OCI-LY1 (cell line): ENCODE measurements around the gene HDAC10.

Source experiments
- H2AFZ ChIP-seq: fragments of 200-600 bp; sonication (generic), shearing (Covaris generic); 2 replicates; pipeline ENCODE4 v1.6.0; 2014; ENCODE audit warnings: antibody characterized with exemption, mild to moderate bottlenecking, low read length
- H3F3A ChIP-seq: fragments of 200-600 bp; sonication (generic), shearing (Covaris generic); 2 replicates; pipeline ENCODE4 v1.6.0; 2014; ENCODE audit warnings: mild to moderate bottlenecking, antibody characterized with exemption, low read length, moderate library complexity; ENCODE audit not compliant: insufficient read depth
- H3K27ac ChIP-seq: fragments of 200-600 bp; sonication (generic); 2 replicates; pipeline ENCODE4 v1.5.1; 2014; ENCODE audit warnings: low read length, mixed run types, mild to moderate bottlenecking, low read depth; ENCODE audit not compliant: poor library complexity, severe bottlenecking
- H3K27me3 ChIP-seq: fragments of 200-600 bp; sonication (generic); 2 replicates; pipeline ENCODE4 v1.6.0; 2014; ENCODE audit warnings: antibody characterized with exemption, mild to moderate bottlenecking, low read length, moderate library complexity; ENCODE audit not compliant: insufficient read depth
- H3K36me3 ChIP-seq: fragments of 200-600 bp; sonication (generic); 2 replicates; pipeline ENCODE4 v1.6.1; 2014; ENCODE audit warnings: mild to moderate bottlenecking, antibody characterized with exemption, low read length, moderate library complexity, mixed read lengths; ENCODE audit not compliant: insufficient read depth
- H3K4me1 ChIP-seq: fragments of 200-600 bp; sonication (generic); 2 replicates; pipeline ENCODE4 v1.5.1; 2014; ENCODE audit warnings: mild to moderate bottlenecking, low read length, moderate library complexity; ENCODE audit not compliant: insufficient read depth, severe bottlenecking
- H3K4me2 ChIP-seq: fragments of 200-600 bp; sonication (generic), shearing (Covaris generic); 2 replicates; pipeline ENCODE4 v1.6.1; 2014; ENCODE audit warnings: low read length
- H3K4me3 ChIP-seq: fragments of 200-600 bp; sonication (generic); 2 replicates; pipeline ENCODE4 v1.5.1; 2014; ENCODE audit warnings: low read length, low read depth, mild to moderate bottlenecking, mixed read lengths; ENCODE audit not compliant: poor library complexity, severe bottlenecking
- H3K79me2 ChIP-seq: fragments of 200-600 bp; shearing (Covaris generic); 2 replicates; pipeline ENCODE4 v1.6.1; 2016; ENCODE audit warnings: mixed run types, low read length, mixed read lengths; ENCODE audit not compliant: insufficient read depth
- H3K9ac ChIP-seq: fragments of 200-600 bp; sonication (generic), shearing (Covaris generic); 2 replicates; pipeline ENCODE4 v1.6.1; 2014; ENCODE audit warnings: mild to moderate bottlenecking, low read length, mixed read lengths
- H3K9me2 ChIP-seq: fragments of 200-600 bp; sonication (generic), shearing (Covaris generic); 2 replicates; pipeline ENCODE4 v1.6.1; 2014; ENCODE audit warnings: low read depth, mild to moderate bottlenecking, low read length, mixed read lengths
- H3K9me3 ChIP-seq: fragments of 200-600 bp; shearing (Covaris generic); 2 replicates; pipeline ENCODE4 v1.6.1; 2014; ENCODE audit warnings: low read length, mixed read lengths
- H4K20me1 ChIP-seq: fragments of 200-600 bp; sonication (generic), shearing (Covaris generic); 2 replicates; pipeline ENCODE4 v1.6.0; 2016; ENCODE audit warnings: mild to moderate bottlenecking, low read length; ENCODE audit not compliant: insufficient read depth
- EZH2 ChIP-seq: fragments of 200-600 bp; sonication (generic), shearing (Covaris generic); IDR thresholded peaks from 2 replicates; pipeline ENCODE4 v1.8.0; 2017; ENCODE audit warnings: borderline replicate concordance, mixed run types, mild to moderate bottlenecking, antibody characterized with exemption, low read length, moderate library complexity, mixed read lengths
- TF ChIP-seq, protein P1 (sequence below): fragments of 200-600 bp; sonication (generic), shearing (Covaris generic); IDR thresholded peaks from 2 replicates; pipeline ENCODE4 v1.5.1; 2017; ENCODE audit warnings: mild to moderate bottlenecking, antibody characterized with exemption, low read length, moderate library complexity, mixed read lengths

Gene HDAC10

GRCh38 chr22:50250555-50251476, at the start of gene HDAC10:
Gene HDAC10, minus strand, starts transcription at chr22:50251265. Its CDS starts 233 bp downstream, at chr22:50251032.
- Histone ChIP-seq H3K27me3 (no peaks in the 10 kb centered on the region), H2AFZ (no peak within 1 kb of the TSS), H3K36me3 (peaks cover 41% of the 10 kb centered on the region), H3K27ac (peak within 1 kb of the TSS; percentile 63), H3K4me3 (peak within 1 kb of the TSS; percentile 98), H3K9ac (peak within 1 kb of the TSS; percentile 97), H3K9me3 (no peaks in the 10 kb centered on the region), H3K79me2 (no peaks in the 10 kb centered on the region), H3K4me1 (peaks cover 43% of the 10 kb centered on the region), H3F3A (peaks cover 7% of the 10 kb centered on the region; the same call in 1 of the 2 replicates), H4K20me1 (no peaks in the 10 kb centered on the region), H3K9me2 (no peaks in the 10 kb centered on the region), H3K4me2 (peak within 1 kb of the TSS; percentile 98)
- no peak for TF ChIP-seq EZH2
- TF ChIP-seq, protein P1, sequence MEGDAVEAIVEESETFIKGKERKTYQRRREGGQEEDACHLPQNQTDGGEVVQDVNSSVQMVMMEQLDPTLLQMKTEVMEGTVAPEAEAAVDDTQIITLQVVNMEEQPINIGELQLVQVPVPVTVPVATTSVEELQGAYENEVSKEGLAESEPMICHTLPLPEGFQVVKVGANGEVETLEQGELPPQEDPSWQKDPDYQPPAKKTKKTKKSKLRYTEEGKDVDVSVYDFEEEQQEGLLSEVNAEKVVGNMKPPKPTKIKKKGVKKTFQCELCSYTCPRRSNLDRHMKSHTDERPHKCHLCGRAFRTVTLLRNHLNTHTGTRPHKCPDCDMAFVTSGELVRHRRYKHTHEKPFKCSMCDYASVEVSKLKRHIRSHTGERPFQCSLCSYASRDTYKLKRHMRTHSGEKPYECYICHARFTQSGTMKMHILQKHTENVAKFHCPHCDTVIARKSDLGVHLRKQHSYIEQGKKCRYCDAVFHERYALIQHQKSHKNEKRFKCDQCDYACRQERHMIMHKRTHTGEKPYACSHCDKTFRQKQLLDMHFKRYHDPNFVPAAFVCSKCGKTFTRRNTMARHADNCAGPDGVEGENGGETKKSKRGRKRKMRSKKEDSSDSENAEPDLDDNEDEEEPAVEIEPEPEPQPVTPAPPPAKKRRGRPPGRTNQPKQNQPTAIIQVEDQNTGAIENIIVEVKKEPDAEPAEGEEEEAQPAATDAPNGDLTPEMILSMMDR: no peak

GRCh38 chr22:50300620-50301257, 49.7 kb upstream of the HDAC10 start:
- no peaks in the 10 kb centered on the region for H3K9me3 ChIP-seq
- no peaks in the 10 kb centered on the region for H3K79me2 ChIP-seq
- no peak overlapping the region for H2AFZ ChIP-seq
- peaks cover 25% of the 10 kb centered on the region for H3K27me3 ChIP-seq
- no peak overlapping the region for H3K27ac ChIP-seq
- no peaks in the 10 kb centered on the region for H3F3A ChIP-seq
- H3K9ac ChIP-seq: no peak overlapping the region
- TF ChIP-seq EZH2: no peak
- TF ChIP-seq, protein P1: no peak
- H4K20me1 ChIP-seq: no peaks in the 10 kb centered on the region
- no peak overlapping the region for H3K4me3 ChIP-seq
- H3K4me2 ChIP-seq: no peak overlapping the region
- H3K4me1 ChIP-seq: peaks cover 13% of the 10 kb centered on the region
- no peaks in the 10 kb centered on the region for H3K9me2 ChIP-seq
- no peaks in the 10 kb centered on the region for H3K36me3 ChIP-seq

DNA sequence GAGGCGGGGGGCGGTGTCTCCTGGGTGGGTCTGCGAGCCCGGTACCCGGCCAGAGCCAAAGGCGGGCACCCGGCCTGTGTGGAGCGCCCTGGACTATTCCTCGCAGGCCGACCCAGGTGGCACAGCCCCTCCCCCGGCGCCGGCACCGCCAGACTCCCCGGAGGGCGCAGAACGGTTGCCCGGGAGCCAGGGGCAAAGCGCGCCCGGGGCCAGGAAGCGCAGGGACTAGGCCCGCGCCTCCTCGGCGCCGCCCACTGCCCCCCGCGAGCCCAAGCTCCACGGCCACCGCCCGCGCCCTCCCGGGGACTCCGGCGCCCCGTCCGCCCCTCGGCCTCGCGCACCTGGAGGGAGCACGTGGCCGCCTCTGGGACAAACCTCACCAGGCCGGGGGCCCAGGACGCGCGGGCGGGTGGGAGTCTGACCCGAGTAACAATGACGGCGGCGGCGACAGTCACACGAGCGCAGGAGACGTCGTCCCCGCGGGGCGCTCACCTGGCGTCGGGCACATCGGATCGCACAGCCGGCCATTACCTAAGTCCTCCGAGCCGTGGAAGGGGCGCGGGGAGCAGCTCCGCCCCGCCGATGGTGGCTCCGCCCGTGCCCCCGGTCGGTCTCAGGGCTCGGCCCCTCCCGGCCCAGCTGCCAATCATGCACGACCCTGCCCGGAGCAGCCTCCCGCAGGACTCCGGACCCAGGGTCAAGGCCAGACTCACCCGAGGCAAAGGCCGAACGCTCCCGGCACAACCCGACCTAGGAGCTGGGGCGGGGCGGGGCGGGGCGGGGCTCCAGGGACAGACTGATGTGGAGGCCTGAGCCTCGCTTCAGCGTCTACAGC, 48.9 kb upstream of the HDAC10 start:
- H4K20me1 ChIP-seq: no peaks in the 10 kb centered on the region
- no peak for TF ChIP-seq EZH2
- TF ChIP-seq, protein P1: no peak
- H3K4me1 ChIP-seq: peaks cover 11% of the 10 kb centered on the region
- peak overlapping the region; percentile 53 for H3K4me3 ChIP-seq
- no peaks in the 10 kb centered on the region for H3K9me2 ChIP-seq
- H3K27me3 ChIP-seq: peaks cover 18% of the 10 kb centered on the region
- H3K9me3 ChIP-seq: no peaks in the 10 kb centered on the region
- no peak overlapping the region for H2AFZ ChIP-seq
- peak overlapping the region; percentile 71 for H3K4me2 ChIP-seq
- no peaks in the 10 kb centered on the region for H3K36me3 ChIP-seq
- peak overlapping the region; percentile 11; the same call in 1 of the 2 replicates for H3K9ac ChIP-seq
- 0 out of 2 replicates have a peak, but pooled peaks cover 3% of the 10 kb centered on the region for H3F3A ChIP-seq
- H3K27ac ChIP-seq: no peak overlapping the region
- H3K79me2 ChIP-seq: no peaks in the 10 kb centered on the region
